NT2/D1 (cell line): Measurements from ENCODE around the gene TMEM175.

Experiments used
- SUZ12 ChIP-seq: IDR thresholded peaks from 2 replicates; pipeline ENCODE4 v1.6.1; 2011; ENCODE audit not compliant: insufficient read length, insufficient read depth; ENCODE audit errors: extremely low read depth
- YY1 ChIP-seq: IDR thresholded peaks from 2 replicates; pipeline ENCODE4 v1.6.1; 2011; ENCODE audit not compliant: insufficient read length, insufficient read depth

DNA sequence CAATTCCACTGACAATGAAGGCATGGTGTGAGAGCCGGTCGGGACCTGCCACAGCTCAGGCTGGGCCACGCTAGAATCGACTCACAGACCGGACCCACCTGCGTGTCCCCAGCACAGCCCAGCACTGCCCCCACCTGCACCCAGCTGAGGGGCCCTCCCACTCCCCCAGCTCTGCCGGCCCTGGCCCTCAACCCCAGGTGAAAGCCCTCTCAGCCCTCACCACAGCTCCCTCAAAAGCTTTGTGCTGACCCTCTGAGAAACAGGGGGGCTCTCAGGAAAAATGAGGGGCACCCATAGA is 25.2 kb upstream of the TMEM175 start:
- no peak for TF ChIP-seq SUZ12
- no peak for TF ChIP-seq YY1
